K562 (cell line): ENCODE data around the gene OIT3. TPM values are rescaled to one million over a fixed set of nuclear protein-coding genes. Genes with fewer than 3 reads are reported as not detected.

Experiments
- ELF2 ChIP-seq: fragments of 250-450 bp; sonication (Bioruptor Pico); IDR thresholded peaks from 2 replicates; pipeline ENCODE4 v1.5.0; 2021; ENCODE audit warnings: mild to moderate bottlenecking
- JUNB ChIP-seq: fragments of 450-650 bp; formaldehyde crosslinking; conservative IDR thresholded peaks from 2 replicates; pipeline ENCODE4 v1.4.0; 2020; ENCODE audit warnings: mild to moderate bottlenecking
- RB1 ChIP-seq: fragments of 450-650 bp; IDR thresholded peaks from 2 replicates; pipeline ENCODE4 v1.6.1; 2017; ENCODE audit warnings: low read depth, mild to moderate bottlenecking
- RBBP5 ChIP-seq: fragments of 200-600 bp; sonication (generic); IDR thresholded peaks from 2 replicates; pipeline ENCODE4 v1.6.1; 2012; ENCODE audit warnings: borderline replicate concordance, mild to moderate bottlenecking, low read length, control low read depth, inconsistent platforms; ENCODE audit not compliant: insufficient read depth, poor library complexity, severe bottlenecking
- SRF ChIP-seq, 2 experiments: fragments of 250-450, 450-650 bp in 1 of 2; sonication (Bioruptor Pico) in 1 of 2; sonication (generic) in 1 of 2; formaldehyde crosslinking; IDR thresholded peaks; 2 replicates each; pipeline versions ENCODE4 v1.5.0 to v1.5.1; 2020 to 2022; ENCODE audit warnings: mild to moderate bottlenecking in 1 of 2, missing genetic modification reagents in 1 of 2
- ZC3H11A ChIP-seq: IDR thresholded peaks from 2 replicates; pipeline ENCODE4 v1.6.1; 2012; ENCODE audit warnings: low read depth, low read length, improper control_type of control experiment
- ZFP36 ChIP-seq: fragments of 150-350 bp; IDR thresholded peaks from 2 replicates; pipeline ENCODE4 v1.6.1; 2018; ENCODE audit warnings: low read length, low read depth; ENCODE audit not compliant: partially characterized antibody
- ZNF217 ChIP-seq: sonication (generic); formaldehyde crosslinking; IDR thresholded peaks from 2 replicates; pipeline ENCODE4 v1.8.0; 2022; ENCODE audit warnings: mild to moderate bottlenecking, missing genetic modification reagents
- ZNF253 ChIP-seq: fragments of 250-450 bp; sonication (Bioruptor Pico); conservative IDR thresholded peaks from 2 replicates; pipeline ENCODE4 v1.6.1; 2021; ENCODE audit warnings: mild to moderate bottlenecking
- polyA plus RNA-seq, 8 experiments: library from polyadenylated mRNA; depleted of rRNA in 4 of 8; stranded (reverse) in 5 of 8; unstranded in 3 of 8; fragments of >200 nt; fragmentation: Nextera tagmentation in 2 of 8; fragmentation: Illumina TruSeq in 1 of 8; extraction: Ambion mirVana in 2 of 8; extraction: Trizol in 1 of 8; gene quantifications; 2 replicates each; pipeline versions ENCODE4 v1.2.1 to v1.2.3, GENCODE V29; 2011 to 2014; ENCODE audit warnings: inconsistent platforms in 1 of 8, missing spikeins in 1 of 8
- total RNA-seq, 7 experiments: library from RNA; depleted of rRNA in 6 of 7; stranded (reverse); fragments of >200 nt in 6 of 7; fragmentation: Illumina TruSeq in 2 of 7; extraction: Trizol in 2 of 7; gene quantifications; 2 replicates each; pipeline versions ENCODE4 v1.2.1 to v1.2.3, GENCODE V29; 2011 to 2021; ENCODE audit warnings: low replicate concordance in 1 of 7
- TF ChIP-seq, protein P1 (sequence below): fragments of 250-450 bp; sonication (Bioruptor Pico); IDR thresholded peaks from 2 replicates; pipeline ENCODE4 v1.4.0; 2020; ENCODE audit warnings: mild to moderate bottlenecking, moderate library complexity
- TF ChIP-seq, protein P2 (sequence below): fragments of 450-650 bp; IDR thresholded peaks from 2 replicates; pipeline ENCODE4 v1.7.1; 2018; ENCODE audit warnings: mild to moderate bottlenecking, low read depth; ENCODE audit not compliant: partially characterized antibody
- TF ChIP-seq, protein P3 (sequence below): fragments of 450-650 bp; IDR thresholded peaks from 2 replicates; pipeline ENCODE4 v1.6.1; 2017; ENCODE audit warnings: antibody characterized with exemption, mild to moderate bottlenecking
- TF ChIP-seq, protein P4 (sequence below): fragments of 250-450 bp; sonication (Bioruptor Pico); IDR thresholded peaks from 2 replicates; pipeline ENCODE4 v1.4.0; 2020; ENCODE audit warnings: mild to moderate bottlenecking, moderate library complexity, borderline replicate concordance

The OIT3 gene
- total and polyA plus RNA-seq, 9 of the 15 experiments (the other 6 are each of a cell fraction or from before 2014, with no cell fraction given), result not detected

DNA sequence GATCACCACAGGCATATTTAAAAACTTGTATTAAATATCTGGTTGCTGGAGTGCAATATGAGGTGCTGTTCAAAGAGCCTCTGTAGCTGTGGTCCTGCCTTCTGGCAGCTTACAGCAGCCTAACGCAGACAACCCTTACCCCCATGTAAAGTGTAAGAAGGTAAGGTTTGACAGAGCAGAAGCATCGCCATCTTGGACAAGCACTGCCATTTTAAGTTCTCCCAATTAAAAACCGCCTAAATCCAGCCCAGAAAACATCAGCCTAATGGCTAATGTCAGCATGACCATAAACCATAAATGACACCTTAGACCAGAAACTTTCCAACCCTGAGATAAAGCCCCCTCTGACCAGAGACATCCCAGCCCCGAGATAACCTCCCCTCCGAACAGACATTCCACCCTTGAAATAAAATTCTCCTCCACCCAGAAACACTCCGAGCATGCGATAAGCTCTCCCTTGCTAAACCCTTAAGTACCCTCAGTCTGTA is 5.3 kb upstream of the OIT3 start (continued):
- TF ChIP-seq ZNF217 (CRISPR knock-in tag) (no peak), SRF (CRISPR knock-in tag; IDR thresholded peaks at IDR 0.05) (no peak), ZFP36 (peak; percentile 19), ZNF253 (CRISPR knock-in tag) (no peak), RBBP5 (no peak), RB1 (no peak), JUNB (CRISPR knock-in tag) (no peak), ZC3H11A (no peak), ELF2 (no peak)
- TF ChIP-seq, protein P1, sequence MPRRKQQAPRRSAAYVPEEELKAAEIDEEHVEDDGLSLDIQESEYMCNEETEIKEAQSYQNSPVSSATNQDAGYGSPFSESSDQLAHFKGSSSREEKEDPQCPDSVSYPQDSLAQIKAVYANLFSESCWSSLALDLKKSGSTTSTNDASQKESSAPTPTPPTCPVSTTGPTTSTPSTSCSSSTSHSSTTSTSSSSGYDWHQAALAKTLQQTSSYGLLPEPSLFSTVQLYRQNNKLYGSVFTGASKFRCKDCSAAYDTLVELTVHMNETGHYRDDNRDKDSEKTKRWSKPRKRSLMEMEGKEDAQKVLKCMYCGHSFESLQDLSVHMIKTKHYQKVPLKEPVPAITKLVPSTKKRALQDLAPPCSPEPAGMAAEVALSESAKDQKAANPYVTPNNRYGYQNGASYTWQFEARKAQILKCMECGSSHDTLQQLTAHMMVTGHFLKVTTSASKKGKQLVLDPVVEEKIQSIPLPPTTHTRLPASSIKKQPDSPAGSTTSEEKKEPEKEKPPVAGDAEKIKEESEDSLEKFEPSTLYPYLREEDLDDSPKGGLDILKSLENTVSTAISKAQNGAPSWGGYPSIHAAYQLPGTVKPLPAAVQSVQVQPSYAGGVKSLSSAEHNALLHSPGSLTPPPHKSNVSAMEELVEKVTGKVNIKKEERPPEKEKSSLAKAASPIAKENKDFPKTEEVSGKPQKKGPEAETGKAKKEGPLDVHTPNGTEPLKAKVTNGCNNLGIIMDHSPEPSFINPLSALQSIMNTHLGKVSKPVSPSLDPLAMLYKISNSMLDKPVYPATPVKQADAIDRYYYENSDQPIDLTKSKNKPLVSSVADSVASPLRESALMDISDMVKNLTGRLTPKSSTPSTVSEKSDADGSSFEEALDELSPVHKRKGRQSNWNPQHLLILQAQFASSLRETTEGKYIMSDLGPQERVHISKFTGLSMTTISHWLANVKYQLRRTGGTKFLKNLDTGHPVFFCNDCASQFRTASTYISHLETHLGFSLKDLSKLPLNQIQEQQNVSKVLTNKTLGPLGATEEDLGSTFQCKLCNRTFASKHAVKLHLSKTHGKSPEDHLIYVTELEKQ, result no peak
- TF ChIP-seq, protein P2, sequence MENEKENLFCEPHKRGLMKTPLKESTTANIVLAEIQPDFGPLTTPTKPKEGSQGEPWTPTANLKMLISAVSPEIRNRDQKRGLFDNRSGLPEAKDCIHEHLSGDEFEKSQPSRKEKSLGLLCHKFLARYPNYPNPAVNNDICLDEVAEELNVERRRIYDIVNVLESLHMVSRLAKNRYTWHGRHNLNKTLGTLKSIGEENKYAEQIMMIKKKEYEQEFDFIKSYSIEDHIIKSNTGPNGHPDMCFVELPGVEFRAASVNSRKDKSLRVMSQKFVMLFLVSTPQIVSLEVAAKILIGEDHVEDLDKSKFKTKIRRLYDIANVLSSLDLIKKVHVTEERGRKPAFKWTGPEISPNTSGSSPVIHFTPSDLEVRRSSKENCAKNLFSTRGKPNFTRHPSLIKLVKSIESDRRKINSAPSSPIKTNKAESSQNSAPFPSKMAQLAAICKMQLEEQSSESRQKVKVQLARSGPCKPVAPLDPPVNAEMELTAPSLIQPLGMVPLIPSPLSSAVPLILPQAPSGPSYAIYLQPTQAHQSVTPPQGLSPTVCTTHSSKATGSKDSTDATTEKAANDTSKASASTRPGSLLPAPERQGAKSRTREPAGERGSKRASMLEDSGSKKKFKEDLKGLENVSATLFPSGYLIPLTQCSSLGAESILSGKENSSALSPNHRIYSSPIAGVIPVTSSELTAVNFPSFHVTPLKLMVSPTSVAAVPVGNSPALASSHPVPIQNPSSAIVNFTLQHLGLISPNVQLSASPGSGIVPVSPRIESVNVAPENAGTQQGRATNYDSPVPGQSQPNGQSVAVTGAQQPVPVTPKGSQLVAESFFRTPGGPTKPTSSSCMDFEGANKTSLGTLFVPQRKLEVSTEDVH, result no peak
- TF ChIP-seq, protein P3, sequence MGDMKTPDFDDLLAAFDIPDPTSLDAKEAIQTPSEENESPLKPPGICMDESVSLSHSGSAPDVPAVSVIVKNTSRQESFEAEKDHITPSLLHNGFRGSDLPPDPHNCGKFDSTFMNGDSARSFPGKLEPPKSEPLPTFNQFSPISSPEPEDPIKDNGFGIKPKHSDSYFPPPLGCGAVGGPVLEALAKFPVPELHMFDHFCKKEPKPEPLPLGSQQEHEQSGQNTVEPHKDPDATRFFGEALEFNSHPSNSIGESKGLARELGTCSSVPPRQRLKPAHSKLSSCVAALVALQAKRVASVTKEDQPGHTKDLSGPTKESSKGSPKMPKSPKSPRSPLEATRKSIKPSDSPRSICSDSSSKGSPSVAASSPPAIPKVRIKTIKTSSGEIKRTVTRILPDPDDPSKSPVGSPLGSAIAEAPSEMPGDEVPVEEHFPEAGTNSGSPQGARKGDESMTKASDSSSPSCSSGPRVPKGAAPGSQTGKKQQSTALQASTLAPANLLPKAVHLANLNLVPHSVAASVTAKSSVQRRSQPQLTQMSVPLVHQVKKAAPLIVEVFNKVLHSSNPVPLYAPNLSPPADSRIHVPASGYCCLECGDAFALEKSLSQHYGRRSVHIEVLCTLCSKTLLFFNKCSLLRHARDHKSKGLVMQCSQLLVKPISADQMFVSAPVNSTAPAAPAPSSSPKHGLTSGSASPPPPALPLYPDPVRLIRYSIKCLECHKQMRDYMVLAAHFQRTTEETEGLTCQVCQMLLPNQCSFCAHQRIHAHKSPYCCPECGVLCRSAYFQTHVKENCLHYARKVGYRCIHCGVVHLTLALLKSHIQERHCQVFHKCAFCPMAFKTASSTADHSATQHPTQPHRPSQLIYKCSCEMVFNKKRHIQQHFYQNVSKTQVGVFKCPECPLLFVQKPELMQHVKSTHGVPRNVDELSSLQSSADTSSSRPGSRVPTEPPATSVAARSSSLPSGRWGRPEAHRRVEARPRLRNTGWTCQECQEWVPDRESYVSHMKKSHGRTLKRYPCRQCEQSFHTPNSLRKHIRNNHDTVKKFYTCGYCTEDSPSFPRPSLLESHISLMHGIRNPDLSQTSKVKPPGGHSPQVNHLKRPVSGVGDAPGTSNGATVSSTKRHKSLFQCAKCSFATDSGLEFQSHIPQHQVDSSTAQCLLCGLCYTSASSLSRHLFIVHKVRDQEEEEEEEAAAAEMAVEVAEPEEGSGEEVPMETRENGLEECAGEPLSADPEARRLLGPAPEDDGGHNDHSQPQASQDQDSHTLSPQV, result peak; percentile 97
- TF ChIP-seq, protein P4, sequence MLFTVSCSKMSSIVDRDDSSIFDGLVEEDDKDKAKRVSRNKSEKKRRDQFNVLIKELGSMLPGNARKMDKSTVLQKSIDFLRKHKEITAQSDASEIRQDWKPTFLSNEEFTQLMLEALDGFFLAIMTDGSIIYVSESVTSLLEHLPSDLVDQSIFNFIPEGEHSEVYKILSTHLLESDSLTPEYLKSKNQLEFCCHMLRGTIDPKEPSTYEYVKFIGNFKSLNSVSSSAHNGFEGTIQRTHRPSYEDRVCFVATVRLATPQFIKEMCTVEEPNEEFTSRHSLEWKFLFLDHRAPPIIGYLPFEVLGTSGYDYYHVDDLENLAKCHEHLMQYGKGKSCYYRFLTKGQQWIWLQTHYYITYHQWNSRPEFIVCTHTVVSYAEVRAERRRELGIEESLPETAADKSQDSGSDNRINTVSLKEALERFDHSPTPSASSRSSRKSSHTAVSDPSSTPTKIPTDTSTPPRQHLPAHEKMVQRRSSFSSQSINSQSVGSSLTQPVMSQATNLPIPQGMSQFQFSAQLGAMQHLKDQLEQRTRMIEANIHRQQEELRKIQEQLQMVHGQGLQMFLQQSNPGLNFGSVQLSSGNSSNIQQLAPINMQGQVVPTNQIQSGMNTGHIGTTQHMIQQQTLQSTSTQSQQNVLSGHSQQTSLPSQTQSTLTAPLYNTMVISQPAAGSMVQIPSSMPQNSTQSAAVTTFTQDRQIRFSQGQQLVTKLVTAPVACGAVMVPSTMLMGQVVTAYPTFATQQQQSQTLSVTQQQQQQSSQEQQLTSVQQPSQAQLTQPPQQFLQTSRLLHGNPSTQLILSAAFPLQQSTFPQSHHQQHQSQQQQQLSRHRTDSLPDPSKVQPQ (CRISPR knock-in tag), result no peak
